ENCODE results near the gene GPR25.

DNA sequence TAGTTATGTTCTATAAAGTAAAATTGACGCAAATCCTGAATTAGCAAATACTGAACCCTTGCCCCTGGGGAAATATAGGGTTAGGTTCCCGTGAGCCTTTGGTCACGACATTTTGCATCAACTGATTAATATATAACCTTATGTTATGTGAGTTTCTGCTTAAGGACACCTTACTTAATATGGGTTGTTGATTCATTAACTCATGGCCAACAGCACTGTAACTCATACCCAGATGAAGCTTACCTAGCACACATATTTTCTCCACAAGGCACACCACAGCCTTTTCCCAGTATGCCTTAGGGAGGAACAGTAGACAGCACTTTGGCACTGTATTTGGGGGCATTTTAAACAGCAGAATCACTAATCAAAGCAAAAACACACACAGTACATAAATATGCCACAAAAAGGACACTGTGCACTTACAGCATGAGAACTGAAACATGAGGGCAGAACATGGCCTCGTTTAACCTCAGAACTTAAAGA, 37.0 kb downstream of the GPR25 start:
- TF ChIP-seq GATA2 (IDR thresholded peaks at IDR 0.05; ENCODE audit: low read depth, low read length), result no peak
- TF ChIP-seq GATA3 (IDR thresholded peaks at IDR 0.05; ENCODE audit: low read depth, low read length), result no peak

All from SH-SY5Y (cell line).